ENCODE measurements around the gene PP2D1.

- TF ChIP-seq EZH2phosphoT487 (IDR thresholded peaks at IDR 0.05; ENCODE audit: low read depth) (no peak), CTCF (IDR thresholded peaks at IDR 0.05; ENCODE audit: low read depth, low read length) (no peak)
Observed at GRCh38 chr3:19947549-19948225, 64.4 kb downstream of the PP2D1 start.
